ENCODE measurements around the gene SPRR3. TPM values are rescaled to one million over a fixed set of nuclear protein-coding genes. Genes with fewer than 3 reads are reported as not detected.

Gene SPRR3
- total and polyA plus RNA-seq, 4 donors, result 0.50 to 1.9 (median 1.2) TPM; not detected in 1

- ATAC-seq (ENCODE audit: insufficient read depth, low FRiP score), result no peak
- no peaks in the 10 kb centered on the region for H3K4me1 ChIP-seq (ENCODE audit: control insufficient read depth in 5 of 5, insufficient read depth in 5 of 5, low read length in 5 of 5)
- no peaks in the 10 kb centered on the region for H3K27me3 ChIP-seq (ENCODE audit: control insufficient read depth in 3 of 3, insufficient read depth in 3 of 3, low read length in 2 of 3)
- no peak within 1 kb of the TSS for H3K9ac ChIP-seq (ENCODE audit: insufficient read depth in 1 of 2, low read length in 2 of 2)
- no peak for DNase-seq
- no peak for TF ChIP-seq CTCF (IDR thresholded peaks at IDR 0.05; ENCODE audit: control extremely low read depth, extremely low read depth)
- H3K36me3 ChIP-seq (ENCODE audit: control insufficient read depth in 4 of 4, insufficient read depth in 4 of 4, low read length in 4 of 4), result no peaks in the 10 kb centered on the region
- peaks cover 0 to 3% (median 0%) of the 10 kb centered on the region in 4 donors for H3K9me3 ChIP-seq (ENCODE audit: control insufficient read depth in 4 of 4, insufficient read depth in 3 of 4, low read length in 3 of 4)
- H3K27ac ChIP-seq (ENCODE audit: low read depth in 1 of 2, low read length in 1 of 2), result no peak within 1 kb of the TSS
- no peak within 1 kb of the TSS for H3K4me3 ChIP-seq
These were observed 29.3 kb downstream of the SPRR3 start, which contains the start of gene SPRR1B for GRCh38 chr1:153030895-153031294. TSS of gene SPRR1B (plus strand) at chr1:153031203. CDS start at chr1:153032346, 1,143 bp downstream.

- H3K36me3 ChIP-seq (ENCODE audit: control insufficient read depth in 4 of 4, insufficient read depth in 4 of 4, low read length in 4 of 4), result no peaks in the 10 kb centered on the region
- no peak for ATAC-seq (ENCODE audit: insufficient read depth, low FRiP score)
- H3K27ac ChIP-seq (ENCODE audit: low read depth in 1 of 2, low read length in 1 of 2), result no peak overlapping the region
- H3K9ac ChIP-seq (ENCODE audit: insufficient read depth in 1 of 2, low read length in 2 of 2), result no peak overlapping the region
- peaks cover 0 to 3% (median 0%) of the 10 kb centered on the region in 4 donors for H3K9me3 ChIP-seq (ENCODE audit: control insufficient read depth in 4 of 4, insufficient read depth in 3 of 4, low read length in 3 of 4)
- no peak for DNase-seq
- H3K4me1 ChIP-seq (ENCODE audit: control insufficient read depth in 5 of 5, insufficient read depth in 5 of 5, low read length in 5 of 5), result no peaks in the 10 kb centered on the region
- TF ChIP-seq CTCF (IDR thresholded peaks at IDR 0.05; ENCODE audit: control extremely low read depth, extremely low read depth), result no peak
- no peak overlapping the region for H3K4me3 ChIP-seq
- no peaks in the 10 kb centered on the region for H3K27me3 ChIP-seq (ENCODE audit: control insufficient read depth in 3 of 3, insufficient read depth in 3 of 3, low read length in 2 of 3)
These were observed 30.5 kb downstream of the SPRR3 start for GRCh38 chr1:153032073-153032472.

- no peak for TF ChIP-seq CTCF (IDR thresholded peaks at IDR 0.05; ENCODE audit: control extremely low read depth, extremely low read depth)
- Histone ChIP-seq H3K4me3 (no peak overlapping the region), H3K4me1 (ENCODE audit: control insufficient read depth in 5 of 5, insufficient read depth in 5 of 5, low read length in 5 of 5) (no peaks in the 10 kb centered on the region), H3K36me3 (ENCODE audit: control insufficient read depth in 4 of 4, insufficient read depth in 4 of 4, low read length in 4 of 4) (no peaks in the 10 kb centered on the region), H3K9ac (ENCODE audit: insufficient read depth in 1 of 2, low read length in 2 of 2) (no peak overlapping the region), H3K9me3 (ENCODE audit: control insufficient read depth in 4 of 4, insufficient read depth in 3 of 4, low read length in 3 of 4) (peaks cover 0 to 3% (median 0%) of the 10 kb centered on the region in 4 donors), H3K27me3 (ENCODE audit: control insufficient read depth in 3 of 3, insufficient read depth in 3 of 3, low read length in 2 of 3) (no peaks in the 10 kb centered on the region), H3K27ac (ENCODE audit: low read depth in 1 of 2, low read length in 1 of 2) (no peak overlapping the region)
- 29 to 48% methylated on average over 3 of the region's 3 CpGs for WGBS, 2 donors
- peak in 1 of 3 donors; percentile 0 for DNase-seq
- ATAC-seq (ENCODE audit: insufficient read depth, low FRiP score), result peak; percentile 53
These were observed 31.2 kb downstream of the SPRR3 start for GRCh38 chr1:153032677-153033308.

- no peak overlapping the region for H3K27ac ChIP-seq (ENCODE audit: low read depth in 1 of 2, low read length in 1 of 2)
- no peak for TF ChIP-seq CTCF (IDR thresholded peaks at IDR 0.05; ENCODE audit: control extremely low read depth, extremely low read depth)
- 81 to 84% methylated on average over 1 of the region's 1 CpG for WGBS, 2 donors
- DNase-seq, result no peak
- no peaks in the 10 kb centered on the region for H3K4me1 ChIP-seq (ENCODE audit: control insufficient read depth in 5 of 5, insufficient read depth in 5 of 5, low read length in 5 of 5)
- H3K27me3 ChIP-seq (ENCODE audit: control insufficient read depth in 3 of 3, insufficient read depth in 3 of 3, low read length in 2 of 3), result no peaks in the 10 kb centered on the region
- H3K9me3 ChIP-seq (ENCODE audit: control insufficient read depth in 4 of 4, insufficient read depth in 3 of 4, low read length in 3 of 4), result no peaks in the 10 kb centered on the region
- no peak for ATAC-seq (ENCODE audit: insufficient read depth, low FRiP score)
- H3K4me3 ChIP-seq, result no peak overlapping the region
- no peaks in the 10 kb centered on the region for H3K36me3 ChIP-seq (ENCODE audit: control insufficient read depth in 4 of 4, insufficient read depth in 4 of 4, low read length in 4 of 4)
- no peak overlapping the region for H3K9ac ChIP-seq (ENCODE audit: insufficient read depth in 1 of 2, low read length in 2 of 2)
These were observed 33.7 kb downstream of the SPRR3 start for GRCh38 chr1:153035211-153035610.
